T-cell (primary cell): ENCODE measurements around the gene ACACA. TPM values are rescaled to one million over a fixed set of nuclear protein-coding genes. Genes with fewer than 3 reads are reported as not detected.
"Not testable (repeated sequence)": the region's sequence is repeated elsewhere in the genome, so short reads cannot be mapped to it uniquely, and the experiment has no call there.

ENCODE experiments used
- ATAC-seq, 4 experiments: fragments of 200-7000 bp in 3 of 4; fragments of 150-1000 bp in 1 of 4; cut with Tn5 transposase; replicated peaks in 1 of 4; 1 replicate in 3 of 4; 2 replicates in 1 of 4; pipeline ENCODE4 v1.10.0; 2021; ENCODE audit warnings: moderate library complexity in 3 of 4, mild to moderate bottlenecking in 2 of 4, moderate number of reproducible peaks in 1 of 4
- CTCF ChIA-PET, 2 donors: fragments of 300-600 bp; sonication (Branson Sonifier 250); formaldehyde crosslinking; loops; one replicate each; lab custom pipeline; 2022; ENCODE audit warnings: antibody characterized with exemption in 2 of 2; lab: Charles Lee
- POLR2A ChIA-PET, 2 donors: fragments of 300-600 bp; sonication (Branson Sonifier 250); formaldehyde crosslinking; loops; one replicate each; lab custom pipeline; 2022; ENCODE audit warnings: antibody characterized with exemption in 2 of 2; lab: Charles Lee
- DNase-seq, 35 experiments: peaks; one replicate each; pipeline versions ENCODE4 v3.0.0 to v3.0.0-alpha.2; 2013 to 2023
- H3K27ac ChIP-seq: one replicate; pipeline ENCODE4 v1.5.1; 2013; ENCODE audit warnings: low read length
- H3K27me3 ChIP-seq, 2 experiments: replicated peaks in 1 of 2; 1 replicate in 1 of 2; 2 replicates in 1 of 2; pipeline versions ENCODE4 v1.6.1 to v1.7.0; 2013; ENCODE audit warnings: low read length in 1 of 2, mixed read lengths in 1 of 2; ENCODE audit not compliant: control insufficient read depth in 2 of 2, insufficient read depth in 2 of 2; ENCODE audit errors: extremely low read depth in 1 of 2
- H3K36me3 ChIP-seq, 2 donors: 1 replicate in 1 of 2; 2 replicates in 1 of 2; pipeline versions ENCODE4 v1.6.1 to v1.7.0; 2013; ENCODE audit warnings: low read length in 1 of 2; ENCODE audit not compliant: control insufficient read depth in 2 of 2, insufficient read depth in 1 of 2; ENCODE audit errors: extremely low read depth in 1 of 2
- H3K4me1 ChIP-seq, 2 experiments: 1 replicate in 1 of 2; 2 replicates in 1 of 2; pipeline versions ENCODE4 v1.6.1 to v1.7.0; 2013; ENCODE audit warnings: low read length in 2 of 2, mixed read lengths in 1 of 2; ENCODE audit not compliant: insufficient read depth in 2 of 2, control insufficient read depth in 1 of 2; ENCODE audit errors: extremely low read depth in 1 of 2
- H3K4me3 ChIP-seq, 2 donors: 1 replicate in 1 of 2; 2 replicates in 1 of 2; pipeline versions ENCODE4 v1.5.1 to v1.7.0; 2013; ENCODE audit warnings: mild to moderate bottlenecking in 2 of 2, low read length in 1 of 2, moderate library complexity in 1 of 2; ENCODE audit not compliant: control insufficient read depth in 1 of 2; ENCODE audit errors: extremely low read depth in 1 of 2
- H3K9me3 ChIP-seq: 2 replicates; pipeline ENCODE4 v1.7.0; 2013
- H3K27ac Mint-ChIP-seq, 2 donors: one replicate each; pipeline ENCODE4 v1.8.0; 2020 to 2021; ENCODE audit warnings: mild to moderate bottlenecking in 2 of 2, mixed read lengths in 2 of 2
- H3K27me3 Mint-ChIP-seq, 2 donors: one replicate each; pipeline ENCODE4 v1.8.0; 2021 to 2022; ENCODE audit warnings: mixed read lengths in 2 of 2
- H3K36me3 Mint-ChIP-seq: one replicate; pipeline ENCODE4 v1.8.0; 2021; ENCODE audit warnings: mixed read lengths
- H3K4me1 Mint-ChIP-seq, 3 donors: one replicate each; pipeline ENCODE4 v1.8.0; 2020 to 2022; ENCODE audit warnings: mixed read lengths in 3 of 3, mild to moderate bottlenecking in 1 of 3
- H3K4me3 Mint-ChIP-seq, 3 donors: one replicate each; pipeline ENCODE4 v1.8.0; 2020 to 2022; ENCODE audit warnings: mild to moderate bottlenecking in 3 of 3, mixed read lengths in 3 of 3, moderate library complexity in 3 of 3
- H3K9me3 Mint-ChIP-seq, 3 donors: one replicate each; pipeline ENCODE4 v1.8.0; 2020 to 2022; ENCODE audit warnings: mixed read lengths in 3 of 3
- WGBS: methylation state at CpG from one replicate; pipeline ENCODE4 v1.1.5; 2013; ENCODE audit warnings: missing lambda C conversion rate; ENCODE audit not compliant: insufficient coverage; 5-methylcytosine and 5-hydroxymethylcytosine counted together
- total RNA-seq, 35 experiments: library from RNA in 6 of 35; stranded (reverse) in 6 of 35; fragments of 120-200 nt in 1 of 35; gene quantifications; one replicate each; pipeline versions ENCODE4 v1.2.1 to v1.2.4 and lab custom pipeline; 2013 to 2026

The ACACA gene
- 10 to 100 TPM; 15.9 to 30.2 (median 18.0) TPM for total RNA-seq
- total RNA-seq (2013): 22.2 TPM
- 22.5 to 124 (median 36.8) reads per million in 29 experiments for total RNA-seq (lab: John Stamatoyannopoulos, UW)

GRCh38 chr17:37406635-37407461, at the start of gene ACACA, which contains the start of gene TADA2A:
Gene ACACA (minus strand): TSS chr17:37406836. CDS start chr17:37406299, 537 bp downstream.
Gene TADA2A (plus strand): TSS chr17:37406886. CDS start chr17:37411366, 4,480 bp downstream.
- no peaks in the 10 kb centered on the region for H3K27me3 ChIP-seq
- H3K4me3 ChIP-seq: peak within 1 kb of the TSS; percentile 93 to 95
- under 1% methylated on average over 72 of the region's 98 CpGs for WGBS
- no peaks in the 10 kb centered on the region for H3K27me3 Mint-ChIP-seq
- H3K27ac Mint-ChIP-seq: peak within 1 kb of the TSS; percentile 89 to 94
- H3K4me1 Mint-ChIP-seq: peaks cover 38 to 48% (median 48%) of the 10 kb centered on the region in 3 donors
- H3K36me3 ChIP-seq: peaks cover 0 to 9% of the 10 kb centered on the region in 2 donors
- peak within 1 kb of the TSS; percentile 94 to 98 (median 95) for H3K4me3 Mint-ChIP-seq
- ATAC-seq: peak; percentile 92 to 95 (median 94)
- peak; percentile 35 to 82 (median 58) for DNase-seq
- H3K36me3 Mint-ChIP-seq: peaks cover 7% of the 10 kb centered on the region
- H3K4me1 ChIP-seq: peaks cover 8 to 23% of the 10 kb centered on the region in 2 experiments
- no peaks in the 10 kb centered on the region for H3K9me3 ChIP-seq
- no peaks in the 10 kb centered on the region for H3K9me3 Mint-ChIP-seq
- ChIA-PET POLR2A (no interaction called here), CTCF (interaction anchor here (0.5 to 2.0 kb wide), 3 partner anchors 16 to 48 kb away, joined by 4 to 5 read pairs (median 4); no protein-coding TSS in a partner anchor)
- H3K27ac ChIP-seq: peak within 1 kb of the TSS; percentile 64

GRCh38 chr17:37450112-37450511, 43.5 kb upstream of the ACACA start:
- ATAC-seq (no peak), DNase-seq (no peak)
- Histone ChIP-seq H3K9me3 (no peaks in the 10 kb centered on the region), H3K4me3 (no peak overlapping the region), H3K4me1 (no peaks in the 10 kb centered on the region), H3K27me3 (no peaks in the 10 kb centered on the region), H3K36me3 (peaks cover 0 to 36% of the 10 kb centered on the region in 2 donors), H3K27ac (no peak overlapping the region)
- Mint-ChIP-seq H3K9me3 (no peaks in the 10 kb centered on the region), H3K4me3 (no peak overlapping the region), H3K27me3 (no peaks in the 10 kb centered on the region), H3K36me3 (peaks cover 39% of the 10 kb centered on the region), H3K4me1 (no peaks in the 10 kb centered on the region), H3K27ac (no peak overlapping the region)
- 100% methylated on average over 6 of the region's 6 CpGs for WGBS
- CTCF ChIA-PET: interaction anchor here in 1 of 2 donors (0.5 to 0.7 kb wide), 2 partner anchors 8 to 25 kb away, joined by 4 read pairs; no protein-coding TSS in a partner anchor
- POLR2A ChIA-PET: no interaction called here

GRCh38 chr17:37447641-37448040, 41.0 kb upstream of the ACACA start:
- ChIA-PET POLR2A (no interaction called here), CTCF (no interaction called here)
- Mint-ChIP-seq H3K9me3 (no peaks in the 10 kb centered on the region), H3K36me3 (peaks cover 50% of the 10 kb centered on the region), H3K27me3 (no peaks in the 10 kb centered on the region), H3K4me1 (no peaks in the 10 kb centered on the region), H3K27ac (peak overlapping the region in 1 of 2 donors; percentile 23), H3K4me3 (no peak overlapping the region)
- H3K36me3 ChIP-seq: peaks cover 0 to 44% of the 10 kb centered on the region in 2 donors
- no peaks in the 10 kb centered on the region for H3K4me1 ChIP-seq
- H3K27ac ChIP-seq: no peak overlapping the region
- ATAC-seq: no peak
- WGBS: 100% methylated on average over 1 of the region's 1 CpG
- H3K27me3 ChIP-seq: no peaks in the 10 kb centered on the region
- no peak overlapping the region for H3K4me3 ChIP-seq
- DNase-seq: no peak
- no peaks in the 10 kb centered on the region for H3K9me3 ChIP-seq

- Mint-ChIP-seq H3K9me3 (no peaks in the 10 kb centered on the region), H3K36me3 (peaks cover 53% of the 10 kb centered on the region), H3K4me1 (no peaks in the 10 kb centered on the region), H3K27me3 (no peaks in the 10 kb centered on the region), H3K4me3 (no peak overlapping the region), H3K27ac (no peak overlapping the region)
- ATAC-seq (no peak), DNase-seq (no peak)
- no peaks in the 10 kb centered on the region for H3K4me1 ChIP-seq
- ChIA-PET CTCF (no interaction called here), POLR2A (interaction anchor here in 1 of 2 donors (0.7 kb wide), 1 partner anchor 900 kb away, joined by 14 read pairs; no protein-coding TSS in a partner anchor)
- peaks cover 0 to 56% of the 10 kb centered on the region in 2 donors for H3K36me3 ChIP-seq
- no peak overlapping the region for H3K27ac ChIP-seq
- no peaks in the 10 kb centered on the region for H3K9me3 ChIP-seq
- WGBS: no CpG with 5 or more reads among the region's 4 CpGs
- no peak overlapping the region for H3K4me3 ChIP-seq
- no peaks in the 10 kb centered on the region for H3K27me3 ChIP-seq
Observed at GRCh38 chr17:37446027-37446426, 39.4 kb upstream of the ACACA start.

- CTCF ChIA-PET: interaction anchor here (0.6 to 0.7 kb wide), 5 partner anchors 9 to 1865 kb away, joined by 4 to 5 read pairs (median 4); no protein-coding TSS in a partner anchor
- ATAC-seq, H3K4me3 Mint-ChIP-seq, H3K27me3 ChIP-seq, H3K9me3 ChIP-seq, POLR2A ChIA-PET, H3K4me1 ChIP-seq, H3K9me3 Mint-ChIP-seq, H3K27ac Mint-ChIP-seq, DNase-seq, H3K4me3 ChIP-seq, H3K4me1 Mint-ChIP-seq, H3K27me3 Mint-ChIP-seq, H3K27ac ChIP-seq: not testable (repeated sequence)
- H3K36me3 ChIP-seq: peaks cover 0 to 57% of the 10 kb centered on the region in 2 donors
- WGBS: 97% methylated on average over 5 of the region's 12 CpGs
- H3K36me3 Mint-ChIP-seq: peaks cover 47% of the 10 kb centered on the region
Observed at GRCh38 chr17:37441369-37442014, 34.9 kb upstream of the ACACA start.

- no peaks in the 10 kb centered on the region for H3K27me3 ChIP-seq
- H3K36me3 ChIP-seq: peaks cover 0 to 55% of the 10 kb centered on the region in 2 donors
- no peaks in the 10 kb centered on the region for H3K4me1 ChIP-seq
- Mint-ChIP-seq H3K27me3 (no peaks in the 10 kb centered on the region), H3K4me1 (peaks cover 0 to 3% (median 0%) of the 10 kb centered on the region in 3 donors), H3K9me3 (no peaks in the 10 kb centered on the region), H3K4me3 (no peak overlapping the region), H3K27ac (no peak overlapping the region), H3K36me3 (peaks cover 46% of the 10 kb centered on the region)
- H3K9me3 ChIP-seq: no peaks in the 10 kb centered on the region
- no peak overlapping the region for H3K27ac ChIP-seq
- ChIA-PET CTCF (interaction anchor here in 1 of 2 donors (0.6 kb wide), 1 partner anchor 62 kb away, joined by 3 read pairs; no protein-coding TSS in a partner anchor), POLR2A (no interaction called here)
- 100% methylated on average over 2 of the region's 2 CpGs for WGBS
- no peak overlapping the region for H3K4me3 ChIP-seq
- DNase-seq: no peak
- no peak for ATAC-seq
Observed at GRCh38 chr17:37440424-37440823, 33.8 kb upstream of the ACACA start.
